HepG2 (cell line): ENCODE data around the gene PLCB2. TPM values are rescaled to one million over a fixed set of nuclear protein-coding genes. Genes with fewer than 3 reads are reported as not detected.

Source experiments
- ARID3A ChIP-seq: IDR thresholded peaks from 2 replicates; pipeline ENCODE4 v1.6.1; 2012; ENCODE audit warnings: low read depth, low read length, improper control_type of control experiment
- BCL3 ChIP-seq: sonication (generic); formaldehyde crosslinking; IDR thresholded peaks from 2 replicates; pipeline ENCODE4 v1.5.1; 2020; ENCODE audit warnings: mild to moderate bottlenecking, missing genetic modification reagents, moderate library complexity
- BRD4 ChIP-seq: sonication (generic); formaldehyde crosslinking; IDR thresholded peaks from 2 replicates; pipeline ENCODE4 v1.4.0; 2020; ENCODE audit warnings: missing genetic modification reagents
- CEBPB ChIP-seq: IDR thresholded peaks from 2 replicates; pipeline ENCODE4 v1.6.1; 2011; ENCODE audit warnings: low read depth, low read length, improper control_type of control experiment, borderline replicate concordance
- FOXP4 ChIP-seq: sonication (generic); formaldehyde crosslinking; IDR thresholded peaks from 2 replicates; pipeline ENCODE4 v1.4.0; 2020; ENCODE audit warnings: missing genetic modification reagents
- MAX ChIP-seq: IDR thresholded peaks from 2 replicates; pipeline ENCODE4 v1.6.1; 2012; ENCODE audit warnings: inconsistent platforms
- MLXIP ChIP-seq: sonication (generic); formaldehyde crosslinking; IDR thresholded peaks from 2 replicates; pipeline ENCODE4 v1.9.0; 2021; ENCODE audit warnings: missing genetic modification reagents, borderline replicate concordance
- SKIL ChIP-seq: sonication (generic); formaldehyde crosslinking; IDR thresholded peaks from 2 replicates; pipeline ENCODE4 v1.8.0; 2022; ENCODE audit warnings: missing genetic modification reagents, mild to moderate bottlenecking, moderate library complexity, borderline replicate concordance
- SMAD3 ChIP-seq: sonication (generic); formaldehyde crosslinking; IDR thresholded peaks from 2 replicates; pipeline ENCODE4 v1.4.0; 2020; ENCODE audit warnings: missing genetic modification reagents
- SMC3 ChIP-seq: IDR thresholded peaks from 2 replicates; pipeline ENCODE4 v1.6.1; 2011; ENCODE audit warnings: low read length, improper control_type of control experiment
- STAT5B ChIP-seq: sonication (generic); formaldehyde crosslinking; IDR thresholded peaks from 2 replicates; pipeline ENCODE4 v1.4.0; 2020; ENCODE audit warnings: missing genetic modification reagents
- TCF12 ChIP-seq, 2 experiments: fragments of 450-650 bp in 1 of 2; sonication (generic) in 1 of 2; formaldehyde crosslinking in 1 of 2; IDR thresholded peaks; 2 replicates each; pipeline versions ENCODE4 v1.6.1 to v1.8.0; 2017 to 2022; ENCODE audit warnings: antibody characterized with exemption in 1 of 2, mild to moderate bottlenecking in 1 of 2, missing genetic modification reagents in 1 of 2, moderate library complexity in 1 of 2
- ZBTB7B ChIP-seq: sonication (generic); formaldehyde crosslinking; IDR thresholded peaks from 2 replicates; pipeline ENCODE4 v1.4.0; 2020; ENCODE audit warnings: missing genetic modification reagents
- ZNF12 ChIP-seq: sonication (generic); formaldehyde crosslinking; IDR thresholded peaks from 2 replicates; pipeline ENCODE4 v1.5.0; 2020; ENCODE audit warnings: missing genetic modification reagents
- ZNF235 ChIP-seq: sonication (generic); formaldehyde crosslinking; IDR thresholded peaks from 2 replicates; pipeline ENCODE4 v1.8.1; 2023; ENCODE audit warnings: mild to moderate bottlenecking, missing genetic modification reagents, borderline replicate concordance
- ZNF275 ChIP-seq: sonication (generic); formaldehyde crosslinking; IDR thresholded peaks from 2 replicates; pipeline ENCODE4 v1.8.0; 2022; ENCODE audit warnings: missing genetic modification reagents, mild to moderate bottlenecking, inconsistent platforms, borderline replicate concordance
- ZNF3 ChIP-seq: IDR thresholded peaks from 2 replicates; pipeline ENCODE4 v1.7.0; 2017; ENCODE audit warnings: inconsistent platforms
- ZNF432 ChIP-seq: sonication (generic); formaldehyde crosslinking; IDR thresholded peaks from 2 replicates; pipeline ENCODE4 v1.5.0; 2020; ENCODE audit warnings: missing genetic modification reagents, mild to moderate bottlenecking, borderline replicate concordance
- ZNF790 ChIP-seq: sonication (generic); formaldehyde crosslinking; IDR thresholded peaks from 2 replicates; pipeline ENCODE4 v1.8.0; 2022; ENCODE audit warnings: missing genetic modification reagents, mild to moderate bottlenecking, borderline replicate concordance
- polyA plus RNA-seq, 8 experiments: library from polyadenylated mRNA; depleted of rRNA in 3 of 8; stranded (reverse) in 7 of 8; unstranded in 1 of 8; fragments of >200 nt; fragmentation: Illumina TruSeq in 4 of 8; extraction: Trizol in 4 of 8; gene quantifications; 2 replicates each; pipeline versions ENCODE4 v1.2.1 to v1.2.3, GENCODE V29; 2011 to 2016; ENCODE audit warnings: low read depth in 4 of 8, missing spikeins in 1 of 8, mixed read lengths in 1 of 8; ENCODE audit not compliant: insufficient read depth in 1 of 8
- total RNA-seq, 5 experiments: library from RNA; depleted of rRNA; stranded (reverse); fragments of >200 nt; fragmentation: Illumina TruSeq; extraction: Trizol; gene quantifications; 2 replicates each; pipeline ENCODE4 v1.2.3, GENCODE V29; 2016; ENCODE audit warnings: low read depth in 1 of 5

PLCB2 gene
- total and polyA plus RNA-seq, 2 of the 13 experiments (the other 11 are each of a cell fraction or from before 2014, with no cell fraction given) = 0.11 TPM; not detected in 1

- TF ChIP-seq ZBTB7B = 0 out of 2 replicates have a peak, but pooled peaks have one; percentile 21
- no peak for TF ChIP-seq TCF12 (IDR thresholded peaks at IDR 0.05)
- no peak for TF ChIP-seq TCF12 (CRISPR knock-in tag; IDR thresholded peaks at IDR 0.05)
- no peak for TF ChIP-seq CEBPB
- TF ChIP-seq ZNF235 = no peak
- TF ChIP-seq ZNF3 (CRISPR knock-in tag) = no peak
- TF ChIP-seq ZNF12 (CRISPR knock-in tag) = no peak
- TF ChIP-seq MAX = 0 out of 2 replicates have a peak, but pooled peaks have one; percentile 42
- TF ChIP-seq ZNF432 (CRISPR knock-in tag) = no peak
- TF ChIP-seq SKIL (CRISPR knock-in tag) = no peak
- no peak for TF ChIP-seq ZNF275 (CRISPR knock-in tag)
- no peak for TF ChIP-seq ARID3A
- no peak for TF ChIP-seq SMAD3 (CRISPR knock-in tag)
- TF ChIP-seq BCL3 (CRISPR knock-in tag) = no peak
- TF ChIP-seq MLXIP = no peak
- TF ChIP-seq BRD4 (CRISPR knock-in tag) = 0 out of 2 replicates have a peak, but pooled peaks have one; percentile 30
- no peak for TF ChIP-seq ZNF790 (CRISPR knock-in tag)
- no peak for TF ChIP-seq STAT5B (CRISPR knock-in tag)
- no peak for TF ChIP-seq FOXP4 (CRISPR knock-in tag)
- no peak for TF ChIP-seq SMC3
Observed at GRCh38 chr15:40339621-40339945, 31.8 kb upstream of the PLCB2 start (continued).
